IMR-90 (cell line): ENCODE results near the gene MACC1.

Experiments used
- BHLHE40 ChIP-seq: fragments of 150-350 bp; IDR thresholded peaks from 2 replicates; pipeline ENCODE4 v1.6.1; 2016; ENCODE audit warnings: mild to moderate bottlenecking, low read depth, low read length
- CEBPB ChIP-seq: IDR thresholded peaks from 2 replicates; pipeline ENCODE4 v1.6.1; 2012; ENCODE audit warnings: low read depth, low read length, improper control_type of control experiment
- CTCF ChIP-seq: conservative IDR thresholded peaks from 2 replicates; pipeline ENCODE4 v1.5.1; 2012; ENCODE audit warnings: mild to moderate bottlenecking, low read depth, low read length, improper control_type of control experiment
- MAZ ChIP-seq: IDR thresholded peaks from 2 replicates; pipeline ENCODE4 v1.6.1; 2012; ENCODE audit warnings: low read depth, mild to moderate bottlenecking, low read length, improper control_type of control experiment, moderate library complexity, borderline replicate concordance
- POLR2A ChIP-seq: IDR thresholded peaks from 2 replicates; pipeline ENCODE4 v1.6.1; 2012; ENCODE audit warnings: mild to moderate bottlenecking, low read depth, low read length
- RAD21 ChIP-seq: IDR thresholded peaks from 2 replicates; pipeline ENCODE4 v1.6.1; 2012; ENCODE audit warnings: low read length, improper control_type of control experiment
- RCOR1 ChIP-seq: IDR thresholded peaks from 2 replicates; pipeline ENCODE4 v1.6.1; 2012; ENCODE audit warnings: mild to moderate bottlenecking, low read length, improper control_type of control experiment; ENCODE audit not compliant: insufficient replicate concordance

GRCh38 chr7:20213378-20213777, 3.8 kb downstream of the MACC1 start:
- TF ChIP-seq CTCF (no peak), CEBPB (no peak), MAZ (no peak), BHLHE40 (no peak), POLR2A (no peak), RCOR1 (no peak), RAD21 (no peak)
